WTC11 (cell line): ENCODE data around the gene OR2A14. TPM values are rescaled to one million over a fixed set of nuclear protein-coding genes. Genes with fewer than 3 reads are reported as not detected.
"Not testable (repeated sequence)": the region's sequence is repeated elsewhere in the genome, so short reads cannot be mapped to it uniquely, and the experiment has no call there.

ENCODE experiments used
- ATAC-seq: fragments of 200-7000 bp; cut with Tn5 transposase; 2 replicates; pipeline ENCODE4 v1.10.0; 2021; ENCODE audit warnings: mild to moderate bottlenecking, moderate library complexity
- CTCF ChIA-PET: fragments of 300-600 bp; sonication (Branson Sonifier 250); formaldehyde crosslinking; loops from one replicate; lab custom pipeline; 2021; ENCODE audit warnings: antibody characterized with exemption; lab: Charles Lee
- POLR2A ChIA-PET: fragments of 350-600 bp; sonication (Branson Sonifier 250); formaldehyde crosslinking; loops from one replicate; lab custom pipeline; 2021; ENCODE audit warnings: antibody characterized with exemption; lab: Charles Lee
- DNase-seq: peaks from one replicate; pipeline ENCODE4 v3.0.0; 2021; ENCODE audit warnings: low spot score
- H3K27ac Mint-ChIP-seq: 2 replicates; pipeline ENCODE4 v1.8.0; 2021; ENCODE audit warnings: mixed read lengths
- H3K27me3 Mint-ChIP-seq: 2 replicates; pipeline ENCODE4 v1.8.0; 2021; ENCODE audit warnings: low read depth, mild to moderate bottlenecking, moderate library complexity, mixed read lengths
- H3K36me3 Mint-ChIP-seq: 2 replicates; pipeline ENCODE4 v1.8.0; 2021; ENCODE audit warnings: mixed read lengths
- H3K4me1 Mint-ChIP-seq: 2 replicates; pipeline ENCODE4 v1.8.0; 2022; ENCODE audit warnings: mixed read lengths
- H3K4me3 Mint-ChIP-seq: 2 replicates; pipeline ENCODE4 v1.8.0; 2021; ENCODE audit warnings: mild to moderate bottlenecking, moderate library complexity, mixed read lengths
- H3K9me3 Mint-ChIP-seq: 2 replicates; pipeline ENCODE4 v1.8.0; 2021; ENCODE audit warnings: mixed read lengths
- ATF3 ChIP-seq: sonication (generic); formaldehyde crosslinking; conservative IDR thresholded peaks from 2 replicates; pipeline ENCODE4 v1.8.1; 2022; ENCODE audit warnings: mild to moderate bottlenecking, missing genetic modification reagents
- CREM ChIP-seq: sonication (generic); formaldehyde crosslinking; IDR thresholded peaks from 2 replicates; pipeline ENCODE4 v1.8.1; 2022; ENCODE audit warnings: mild to moderate bottlenecking, missing genetic modification reagents, moderate library complexity
- E2F1 ChIP-seq: sonication (generic); formaldehyde crosslinking; IDR thresholded peaks from 2 replicates; pipeline ENCODE4 v1.8.0; 2022; ENCODE audit warnings: mild to moderate bottlenecking, missing genetic modification reagents
- FOXP4 ChIP-seq: sonication (generic); formaldehyde crosslinking; IDR thresholded peaks from 2 replicates; pipeline ENCODE4 v1.8.0; 2022; ENCODE audit warnings: mild to moderate bottlenecking, missing genetic modification reagents
- HMGXB4 ChIP-seq: sonication (generic); formaldehyde crosslinking; IDR thresholded peaks from 2 replicates; pipeline ENCODE4 v1.8.1; 2023; ENCODE audit warnings: mild to moderate bottlenecking, moderate library complexity, missing genetic modification reagents
- IRF1 ChIP-seq: sonication (generic); formaldehyde crosslinking; IDR thresholded peaks from 2 replicates; pipeline ENCODE4 v1.8.0; 2023; ENCODE audit warnings: missing genetic modification reagents
- KAT7 ChIP-seq: sonication (generic); formaldehyde crosslinking; IDR thresholded peaks from 2 replicates; pipeline ENCODE4 v1.8.1; 2023; ENCODE audit warnings: missing genetic modification reagents, mild to moderate bottlenecking, borderline replicate concordance
- MXD4 ChIP-seq: fragments of 250-450 bp; sonication (Bioruptor Pico); IDR thresholded peaks from 2 replicates; pipeline ENCODE4 v1.8.0; 2021; ENCODE audit warnings: mild to moderate bottlenecking, moderate library complexity, borderline replicate concordance
- MYBL2 ChIP-seq: sonication (generic); formaldehyde crosslinking; IDR thresholded peaks from 2 replicates; pipeline ENCODE4 v1.8.1; 2023; ENCODE audit warnings: mild to moderate bottlenecking, moderate library complexity, missing genetic modification reagents
- NFYB ChIP-seq: sonication (generic); formaldehyde crosslinking; conservative IDR thresholded peaks from 2 replicates; pipeline ENCODE4 v1.8.0; 2022; ENCODE audit warnings: low read depth, missing genetic modification reagents
- NR1H2 ChIP-seq: sonication (generic); formaldehyde crosslinking; IDR thresholded peaks from 2 replicates; pipeline ENCODE4 v1.9.0; 2021; ENCODE audit warnings: mild to moderate bottlenecking, moderate library complexity, missing genetic modification reagents
- PRRX2 ChIP-seq: fragments of 250-450 bp; sonication (Bioruptor Pico); IDR thresholded peaks from 2 replicates; pipeline ENCODE4 v1.8.0; 2021; ENCODE audit warnings: mild to moderate bottlenecking
- TEAD4 ChIP-seq: sonication (generic); formaldehyde crosslinking; IDR thresholded peaks from 2 replicates; pipeline ENCODE4 v1.8.0; 2022; ENCODE audit warnings: mild to moderate bottlenecking, missing genetic modification reagents
- ZBTB21 ChIP-seq: sonication (generic); formaldehyde crosslinking; IDR thresholded peaks from 2 replicates; pipeline ENCODE4 v1.8.1; 2023; ENCODE audit warnings: mild to moderate bottlenecking, missing genetic modification reagents, borderline replicate concordance
- ZNF138 ChIP-seq: sonication (generic); formaldehyde crosslinking; conservative IDR thresholded peaks from 2 replicates; pipeline ENCODE4 v1.8.1; 2022; ENCODE audit warnings: mild to moderate bottlenecking, moderate library complexity, missing genetic modification reagents
- ZNF232 ChIP-seq: sonication (generic); formaldehyde crosslinking; IDR thresholded peaks from 2 replicates; pipeline ENCODE4 v1.8.0; 2022; ENCODE audit warnings: mild to moderate bottlenecking, missing genetic modification reagents
- ZNF396 ChIP-seq: fragments of 250-450 bp; sonication (Bioruptor Pico); IDR thresholded peaks from 2 replicates; pipeline ENCODE4 v1.8.0; 2021; ENCODE audit warnings: mild to moderate bottlenecking, moderate library complexity, borderline replicate concordance
- ZNF423 ChIP-seq: fragments of 250-450 bp; sonication (Bioruptor Pico); IDR thresholded peaks from 2 replicates; pipeline ENCODE4 v2.1.2; 2022; ENCODE audit warnings: mild to moderate bottlenecking, moderate library complexity
- ZSCAN18 ChIP-seq: fragments of 250-450 bp; sonication (Bioruptor Pico); IDR thresholded peaks from 2 replicates; pipeline ENCODE4 v2.1.2; 2022; ENCODE audit warnings: mild to moderate bottlenecking, moderate library complexity
- total RNA-seq: library from RNA; stranded (reverse); gene quantifications from 3 replicates; pipeline ENCODE4 v1.2.3, GENCODE V29; 2021

OR2A14 gene
- total RNA-seq, 1 experiment from 2014 or later: not detected

GRCh38 chr7:144148224-144148827, 25.4 kb downstream of the OR2A14 start:
- Mint-ChIP-seq H3K4me1 (no peaks in the 10 kb centered on the region), H3K9me3 (peaks cover 70% of the 10 kb centered on the region), H3K27me3 (peaks cover 4% of the 10 kb centered on the region; the same call in 1 of the 2 replicates), H3K36me3 (peaks cover 31% of the 10 kb centered on the region), H3K27ac (no peak overlapping the region), H3K4me3 (no peak overlapping the region)
- DNase-seq: no peak
- POLR2A ChIA-PET: no interaction called here
- no peak for ATAC-seq
- TF ChIP-seq ATF3 (CRISPR knock-in tag): no peak
- CTCF ChIA-PET: interaction anchor here (1.4 kb wide), 1 partner anchor 21 kb away, joined by 4 read pairs; no protein-coding TSS in a partner anchor

GRCh38 chr7:144158861-144159260, 35.9 kb downstream of the OR2A14 start:
- DNase-seq (no peak), ATAC-seq (no peak)
- H3K36me3 Mint-ChIP-seq: 0 out of 2 replicates have a peak, but pooled peaks cover 4% of the 10 kb centered on the region
- CTCF ChIA-PET: no interaction called here
- POLR2A ChIA-PET: no interaction called here
- TF ChIP-seq ZNF423 (CRISPR knock-in tag): no peak
- TF ChIP-seq ZBTB21 (CRISPR knock-in tag): no peak
- TF ChIP-seq E2F1 (CRISPR knock-in tag): no peak
- TF ChIP-seq KAT7 (CRISPR knock-in tag): no peak
- TF ChIP-seq ZSCAN18 (CRISPR knock-in tag): no peak
- no peak for TF ChIP-seq IRF1 (CRISPR knock-in tag)
- no peak for TF ChIP-seq ZNF396 (CRISPR knock-in tag)
- no peak for TF ChIP-seq MXD4 (CRISPR knock-in tag)
- TF ChIP-seq MYBL2 (CRISPR knock-in tag): no peak
- no peak for TF ChIP-seq ZNF232 (CRISPR knock-in tag)
- H3K27ac Mint-ChIP-seq: no peak overlapping the region
- H3K4me1 Mint-ChIP-seq: no peaks in the 10 kb centered on the region
- peaks cover 15% of the 10 kb centered on the region for H3K9me3 Mint-ChIP-seq
- no peaks in the 10 kb centered on the region for H3K27me3 Mint-ChIP-seq
- no peak overlapping the region for H3K4me3 Mint-ChIP-seq

- DNase-seq: no peak
- H3K4me1 Mint-ChIP-seq: no peaks in the 10 kb centered on the region
- peaks cover 12% of the 10 kb centered on the region; the same call in 1 of the 2 replicates for H3K36me3 Mint-ChIP-seq
- H3K9me3 Mint-ChIP-seq: peaks cover 39% of the 10 kb centered on the region
- CTCF ChIA-PET: no interaction called here
- H3K27ac Mint-ChIP-seq: no peak overlapping the region
- H3K4me3 Mint-ChIP-seq: no peak overlapping the region
- TF ChIP-seq NR1H2 (CRISPR knock-in tag) (no peak), HMGXB4 (CRISPR knock-in tag) (no peak), NFYB (no peak), PRRX2 (CRISPR knock-in tag) (no peak), FOXP4 (CRISPR knock-in tag) (no peak), MXD4 (CRISPR knock-in tag) (no peak), TEAD4 (no peak), ZNF138 (CRISPR knock-in tag) (no peak), ZSCAN18 (CRISPR knock-in tag) (no peak), CREM (CRISPR knock-in tag) (no peak)
- no peak for ATAC-seq
- POLR2A ChIA-PET: no interaction called here
- H3K27me3 Mint-ChIP-seq: no peaks in the 10 kb centered on the region; the same call in 1 of the 2 replicates
Observed at GRCh38 chr7:144164784-144165183, 41.8 kb downstream of the OR2A14 start.

GRCh38 chr7:144171594-144172350, 48.8 kb downstream of the OR2A14 start:
- CTCF ChIA-PET, H3K4me1 Mint-ChIP-seq: not testable (repeated sequence)

More at GRCh38 chr7:144171594-144172350, 48.8 kb downstream of the OR2A14 start:
- H3K27ac Mint-ChIP-seq, ATAC-seq, H3K27me3 Mint-ChIP-seq, H3K4me3 Mint-ChIP-seq, DNase-seq: not testable (repeated sequence)
- peaks cover 23% of the 10 kb centered on the region for H3K36me3 Mint-ChIP-seq
- POLR2A ChIA-PET: interaction anchor here (0.6 kb wide), 1 partner anchor 1766 kb away, joined by 3 read pairs; no protein-coding TSS in a partner anchor
- peaks cover 40% of the 10 kb centered on the region for H3K9me3 Mint-ChIP-seq
